HG02642 (cell line): Measurements from ENCODE around the gene KDM4C.

Experiments used
- ATAC-seq: cut with Tn5 transposase; IDR thresholded peaks from one replicate; pipeline ENCODE4 v1.9.1; 2021; ENCODE audit warnings: mild to moderate bottlenecking; ENCODE audit not compliant: unreplicated experiment, poor library complexity

Gene KDM4C

DNA sequence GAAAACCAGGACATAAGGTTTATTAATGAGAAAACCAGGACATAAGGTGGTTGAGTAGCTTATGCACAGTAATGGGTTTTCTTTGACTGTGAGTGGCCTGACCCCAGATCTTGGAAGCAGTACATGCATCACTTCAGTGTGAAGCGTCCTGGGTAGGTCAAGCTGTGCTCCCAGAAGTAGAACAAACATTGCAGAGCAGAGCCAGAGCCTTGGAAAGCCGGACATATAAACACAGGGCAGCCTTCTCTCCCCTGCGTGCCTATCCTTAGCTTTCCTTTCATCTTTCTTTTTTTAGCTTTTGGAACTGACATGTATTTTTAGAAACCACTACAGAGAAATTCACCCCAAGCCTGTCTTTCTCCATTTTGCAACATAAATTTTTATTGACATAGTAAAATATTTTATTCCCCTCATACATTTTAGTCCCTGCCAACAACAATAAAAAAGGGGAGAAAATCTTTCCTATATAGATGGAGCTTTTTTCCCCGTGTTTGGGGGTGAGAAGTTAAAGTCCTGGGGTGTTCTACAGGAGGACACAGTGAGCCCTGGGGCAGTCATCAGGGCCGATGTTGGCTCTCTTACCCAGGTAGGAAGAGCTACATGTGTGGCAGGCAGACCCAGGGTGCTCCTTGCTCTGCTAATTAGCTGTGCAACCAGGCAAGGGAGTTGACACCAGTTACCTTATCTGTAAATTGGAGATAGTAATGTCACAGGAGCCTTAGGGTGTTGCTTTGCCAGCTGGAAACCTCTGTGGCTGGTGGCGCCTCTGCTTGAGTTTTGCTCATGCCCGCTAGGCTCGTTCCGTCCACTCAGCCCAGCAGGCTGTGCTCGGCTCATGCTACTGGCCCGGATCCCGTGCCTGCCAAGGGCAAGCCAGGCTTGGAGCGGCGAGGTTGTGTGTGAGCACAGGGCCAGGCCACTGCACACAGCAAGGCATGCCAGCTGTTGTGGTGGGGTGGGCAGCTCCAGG is 389.6 kb downstream of the KDM4C start:
- no peak for ATAC-seq

DNA sequence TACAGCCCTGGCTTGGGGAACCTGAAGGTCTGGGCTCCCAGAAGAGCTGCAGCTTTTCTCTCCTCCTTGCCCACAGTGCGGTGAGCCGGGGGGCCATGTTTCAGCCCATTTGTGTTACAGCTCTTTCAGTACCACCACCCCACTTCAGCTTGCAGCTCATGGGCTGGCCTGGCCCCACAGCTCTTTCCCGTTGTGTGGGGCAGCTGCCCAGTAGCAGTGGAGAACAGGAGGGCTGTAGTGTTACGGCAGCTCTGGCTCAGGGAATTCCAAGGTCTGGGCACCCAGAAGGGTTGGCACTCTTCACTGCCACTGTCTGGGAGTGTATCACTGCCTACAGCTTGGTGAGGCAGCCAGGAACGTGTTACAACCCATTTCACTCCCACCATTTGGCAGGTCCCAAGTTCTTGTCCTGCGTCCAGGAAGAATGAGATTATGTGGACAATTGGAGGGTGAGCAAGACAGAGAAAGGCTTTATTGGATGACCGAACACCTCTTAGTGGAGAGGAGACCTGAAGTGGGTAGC is 390.5 kb downstream of the KDM4C start:
- no peak for ATAC-seq

DNA sequence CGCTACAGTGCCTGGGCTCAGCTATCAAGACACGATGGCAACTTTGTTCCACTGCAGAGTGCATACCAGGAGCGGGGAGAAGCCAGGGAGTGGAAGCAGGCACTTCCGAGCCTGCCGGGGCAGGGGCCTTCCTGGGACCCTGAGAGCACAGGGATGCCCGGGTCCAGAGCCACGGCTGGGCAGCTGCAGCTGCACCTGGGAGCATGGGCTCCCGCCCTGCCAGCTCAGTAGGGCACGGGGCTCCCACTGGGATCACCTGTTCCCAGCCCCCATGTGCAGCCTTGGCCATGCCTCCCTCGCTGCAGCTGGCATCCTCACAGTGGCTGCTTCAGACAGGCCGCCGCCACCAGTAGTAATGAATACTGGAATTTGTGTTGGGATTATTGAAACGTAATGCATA is 391.5 kb downstream of the KDM4C start:
- no peak for ATAC-seq

DNA sequence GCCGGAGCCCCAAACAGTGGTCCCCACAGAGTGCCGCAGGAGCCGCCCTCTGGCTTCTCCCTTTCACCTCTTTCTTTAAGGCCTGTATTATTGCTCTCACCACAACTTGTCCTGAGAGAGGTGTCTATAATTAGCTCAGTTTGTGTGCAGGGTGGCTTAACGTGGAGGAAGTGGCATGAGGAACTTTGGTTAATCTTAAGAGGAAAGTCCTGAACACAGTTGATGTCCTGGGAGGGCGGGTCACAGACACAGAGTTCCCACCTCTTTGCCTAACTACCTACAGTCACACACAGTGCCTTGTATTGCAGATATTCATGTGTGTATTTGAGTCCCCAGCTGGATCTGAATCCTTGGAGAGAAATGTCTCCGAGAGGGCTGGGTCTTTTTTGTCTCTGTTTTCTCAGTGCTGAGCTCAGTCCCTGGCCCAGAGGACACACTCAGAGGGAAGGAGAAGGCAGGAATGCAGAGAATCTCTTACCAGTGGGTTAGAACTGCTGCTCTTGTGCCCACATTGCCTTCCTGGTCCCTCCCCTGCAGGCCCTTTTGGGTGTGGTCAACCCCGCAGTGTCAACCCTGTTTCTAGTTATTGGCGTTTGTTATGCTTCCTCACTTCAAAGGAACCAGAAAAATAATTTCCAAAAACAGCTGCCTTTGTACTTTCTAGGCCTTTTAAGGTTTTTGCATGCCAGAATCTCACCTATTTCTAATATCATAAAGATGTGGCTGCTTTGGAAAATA is 392.5 kb downstream of the KDM4C start:
- peak; percentile 42 for ATAC-seq

DNA sequence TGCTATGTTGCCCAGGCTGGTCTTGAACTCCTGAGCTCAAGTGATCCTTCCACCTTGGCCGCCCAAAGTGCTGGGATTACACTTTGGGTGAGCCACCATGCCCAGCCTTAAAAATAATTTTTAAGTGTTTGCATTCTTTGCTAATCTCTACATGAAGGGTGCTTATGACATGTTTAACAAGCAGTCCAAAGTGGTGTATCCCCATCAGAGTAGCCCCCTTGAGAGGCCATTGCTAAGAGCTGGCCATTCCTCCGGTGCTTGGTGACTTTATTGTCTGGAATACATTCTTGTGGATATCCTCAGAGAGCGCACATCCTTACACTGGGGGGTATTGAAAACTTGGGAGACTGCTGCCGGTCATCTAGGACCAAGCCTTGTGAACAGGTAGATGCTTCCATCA is 395.4 kb downstream of the KDM4C start:
- no peak for ATAC-seq

DNA sequence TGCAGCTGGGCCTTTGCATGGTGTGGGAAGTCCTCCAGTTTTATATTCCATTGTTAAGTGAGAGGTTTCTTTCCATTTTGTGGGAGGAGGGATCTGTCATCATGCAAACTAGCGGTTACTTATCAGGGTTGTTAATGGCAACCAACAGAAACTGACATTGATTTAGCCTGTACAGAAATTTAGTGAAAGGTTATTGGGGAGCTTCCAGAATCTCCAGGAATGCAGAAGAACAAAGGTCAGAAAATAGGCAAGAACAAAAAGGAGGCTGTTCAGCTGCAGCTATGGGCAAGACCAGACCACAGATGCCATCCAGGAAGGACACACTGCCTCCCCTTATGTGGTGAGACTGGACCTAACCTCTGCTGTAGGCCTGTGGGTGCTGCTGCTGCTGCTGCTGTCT is 395.8 kb downstream of the KDM4C start:
- ATAC-seq = no peak

DNA sequence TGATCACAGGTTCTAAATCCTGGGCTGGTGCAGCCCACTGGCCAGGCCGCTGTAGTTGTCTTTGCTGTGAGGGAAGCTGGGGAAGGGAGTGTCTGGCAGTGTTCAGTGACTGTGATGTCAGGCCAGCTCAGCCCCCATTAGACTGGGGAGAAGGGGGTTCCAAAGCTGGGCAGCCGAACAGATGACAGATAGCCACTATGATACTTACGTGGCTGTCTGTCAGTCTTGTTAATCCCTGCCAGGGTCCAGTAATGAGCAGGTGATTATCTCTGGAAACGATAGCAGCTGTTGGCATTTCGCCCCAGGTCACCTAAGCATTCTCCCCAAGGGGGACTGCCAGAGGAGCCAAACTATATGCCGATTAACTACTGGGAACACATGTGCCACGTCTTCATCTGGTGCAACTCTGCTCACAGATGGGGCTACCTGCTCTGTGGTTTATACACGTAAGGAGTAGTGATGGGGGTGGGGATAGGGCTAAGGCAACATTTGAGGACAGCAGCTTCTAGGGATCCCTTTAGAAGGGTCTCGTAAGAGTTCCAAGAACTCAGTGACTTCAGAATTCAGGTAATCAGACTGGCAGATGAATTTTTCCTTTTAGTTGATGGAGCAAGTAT is 396.3 kb downstream of the KDM4C start:
- ATAC-seq = no peak

DNA sequence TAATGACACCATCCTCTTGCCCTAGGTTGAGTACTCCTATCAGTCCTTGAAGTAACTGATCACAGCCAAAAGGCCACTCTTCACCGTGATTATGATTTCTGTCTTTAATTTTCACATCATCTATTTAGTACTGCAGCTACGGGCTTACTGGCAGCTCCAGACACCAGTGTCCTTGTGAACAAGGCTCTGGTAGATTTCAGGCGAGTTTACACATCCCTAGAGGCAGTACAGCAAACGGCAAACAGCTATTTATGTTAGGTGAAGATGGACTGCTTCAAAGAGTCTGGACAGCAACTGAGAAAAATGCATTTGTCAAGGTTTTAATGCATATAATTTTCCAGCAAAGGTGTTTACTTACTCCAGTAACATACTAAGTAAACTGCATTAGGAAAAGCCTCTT is 396.9 kb downstream of the KDM4C start:
- ATAC-seq = no peak

DNA sequence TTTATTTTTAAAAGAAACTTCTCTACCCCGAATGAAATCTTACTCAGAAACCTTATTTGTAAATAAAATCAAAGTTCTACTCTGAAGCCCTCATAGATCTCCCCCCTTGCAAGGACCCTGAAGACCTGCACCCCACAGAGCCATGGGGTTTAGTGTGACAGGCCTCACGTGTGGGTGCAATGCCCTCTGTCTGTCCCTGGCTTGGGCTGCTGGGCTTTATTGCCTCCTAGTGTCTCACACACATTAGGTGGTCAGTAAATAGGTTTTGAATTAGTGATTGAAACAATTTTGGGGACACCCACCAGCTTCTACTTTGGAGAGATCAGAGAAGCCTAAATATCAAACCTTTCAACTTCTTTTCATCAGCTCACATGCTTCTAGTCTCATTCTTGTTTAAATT is 403.7 kb downstream of the KDM4C start:
- no peak for ATAC-seq

DNA sequence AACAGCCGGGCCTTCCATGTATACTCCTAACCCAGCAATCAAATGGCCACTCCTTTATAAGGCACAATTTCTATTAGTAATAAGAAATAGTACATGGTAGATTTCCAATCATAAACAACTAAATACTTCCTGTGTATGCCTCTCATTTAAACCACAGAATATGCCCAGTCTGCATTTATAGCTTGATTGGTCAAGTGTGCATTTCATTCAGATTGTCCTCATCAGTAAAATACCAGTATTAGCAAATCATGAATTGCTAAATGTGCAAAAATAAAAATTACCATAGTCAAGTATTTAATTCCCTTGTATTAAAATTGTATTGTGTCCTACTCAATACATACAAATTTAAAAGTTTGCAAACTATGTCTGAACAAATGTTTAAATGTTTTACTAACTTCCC is 406.2 kb downstream of the KDM4C start:
- ATAC-seq = no peak

DNA sequence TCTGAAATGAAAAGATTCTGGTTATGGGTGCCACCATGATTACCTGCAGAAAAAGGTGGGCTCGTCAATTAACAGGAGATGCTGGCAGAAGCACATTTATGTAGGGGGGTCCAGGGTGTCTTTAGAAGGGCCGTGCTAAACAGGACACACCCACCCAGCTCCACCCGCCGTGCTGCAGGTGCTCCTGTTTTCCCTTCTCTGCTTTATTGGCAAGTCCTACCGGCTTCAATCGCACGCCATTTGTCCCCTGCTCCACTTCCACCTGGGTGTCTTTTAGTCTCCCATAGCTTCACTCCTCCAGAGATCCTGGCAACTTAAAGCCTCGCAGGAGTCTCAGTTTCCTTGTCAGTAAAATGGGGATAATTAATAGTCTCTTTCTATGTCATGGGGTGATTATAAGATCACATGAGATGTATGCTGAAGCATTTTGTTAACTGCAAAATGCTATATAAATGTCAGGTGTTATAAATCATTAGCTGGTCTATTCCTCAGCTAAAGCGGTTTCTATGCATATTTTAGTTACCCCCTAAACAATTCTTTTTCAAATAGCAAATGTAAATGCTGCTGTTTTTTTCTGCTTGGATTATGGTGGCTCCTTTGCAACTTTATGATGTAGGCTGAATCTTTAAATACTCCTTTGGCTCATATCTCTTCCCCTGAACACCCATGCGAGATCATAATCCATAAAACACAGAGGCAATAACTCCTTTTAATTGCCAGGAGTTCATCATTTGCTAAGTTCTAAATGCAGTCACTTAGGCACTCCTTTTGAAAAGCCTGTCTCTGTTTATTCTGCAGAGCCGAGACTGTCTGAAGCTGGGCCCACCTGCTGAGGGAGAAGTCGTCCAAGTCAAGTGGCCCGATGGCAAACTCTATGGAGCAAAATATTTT is 406.9 kb downstream of the KDM4C start:
- no peak for ATAC-seq

DNA sequence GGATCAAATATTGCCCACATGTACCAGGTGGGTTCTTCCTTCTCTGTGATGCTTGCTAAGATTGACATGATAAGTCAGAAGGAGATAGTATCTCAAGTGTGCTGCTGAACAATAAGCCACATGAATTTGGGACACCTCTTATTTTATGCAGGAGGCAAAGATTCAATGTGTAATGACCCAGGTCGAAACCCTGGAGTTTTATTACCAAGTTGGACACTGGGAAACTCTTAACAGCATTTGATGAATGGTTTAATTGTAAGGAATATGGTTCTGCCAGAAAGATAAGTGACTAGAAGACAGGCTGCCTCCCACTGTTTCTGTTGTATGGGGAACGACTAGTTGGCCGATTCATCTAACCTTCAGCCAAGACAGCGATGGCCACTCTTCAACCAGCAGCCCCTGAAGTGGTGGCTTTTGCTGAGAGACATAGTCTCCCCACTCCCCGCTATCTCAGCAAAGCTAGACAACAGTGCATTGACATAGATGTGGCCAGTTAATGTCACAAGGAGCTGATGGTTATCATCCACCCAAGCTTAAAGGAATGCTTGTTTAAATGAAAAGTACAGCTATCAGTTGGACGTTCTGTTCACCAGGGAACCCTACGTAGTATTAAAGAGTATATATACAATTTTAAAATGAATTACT is 407.7 kb downstream of the KDM4C start:
- no peak for ATAC-seq

DNA sequence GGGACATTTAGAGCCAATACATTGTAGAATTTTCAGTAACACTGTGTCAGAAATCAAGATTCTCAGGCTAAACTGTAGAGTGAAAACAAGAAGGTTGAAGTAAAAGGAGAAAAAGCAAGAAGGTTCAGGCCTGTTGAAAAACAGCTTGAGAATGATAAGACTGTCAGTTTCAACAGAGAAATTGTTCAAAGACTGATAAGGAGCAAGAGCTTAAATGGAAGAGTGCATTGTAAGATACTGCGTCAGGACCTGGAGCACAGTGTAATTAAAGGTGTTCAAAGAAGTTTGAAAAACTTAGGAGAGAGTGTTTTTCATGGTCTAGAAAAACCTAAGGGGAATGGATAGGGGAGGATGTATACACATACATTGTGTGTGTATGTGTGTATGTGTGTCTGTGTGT is 408.3 kb downstream of the KDM4C start:
- ATAC-seq = no peak

DNA sequence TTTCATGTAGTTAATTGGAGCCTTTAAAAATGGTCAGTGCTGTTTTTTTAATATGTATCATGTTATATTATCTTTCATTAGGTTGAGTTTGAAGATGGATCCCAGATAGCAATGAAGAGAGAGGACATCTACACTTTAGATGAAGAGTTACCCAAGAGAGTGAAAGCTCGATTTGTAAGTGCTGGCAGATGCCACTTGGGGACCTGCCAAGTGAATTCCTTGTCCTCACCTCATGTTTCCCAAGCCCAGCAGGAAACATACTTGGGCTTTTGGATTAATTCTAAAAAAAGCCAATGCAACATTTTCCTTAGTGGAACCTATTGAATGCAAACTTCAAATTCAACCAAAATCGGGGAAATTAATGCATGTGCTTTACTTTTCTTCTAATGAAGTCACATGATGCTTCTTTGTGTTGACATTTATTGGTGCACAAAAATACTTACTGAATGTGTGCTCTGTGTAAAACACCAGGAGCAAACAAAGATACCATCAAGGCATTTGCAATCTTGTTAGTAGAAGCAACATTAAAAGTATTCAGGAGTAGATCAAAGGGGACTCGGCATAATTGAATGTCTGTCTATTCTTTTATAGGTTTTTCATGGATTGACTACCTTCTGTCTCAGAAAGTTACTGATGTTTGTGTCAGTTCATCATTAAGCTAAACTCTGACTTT is 412.1 kb downstream of the KDM4C start:
- ATAC-seq = no peak

DNA sequence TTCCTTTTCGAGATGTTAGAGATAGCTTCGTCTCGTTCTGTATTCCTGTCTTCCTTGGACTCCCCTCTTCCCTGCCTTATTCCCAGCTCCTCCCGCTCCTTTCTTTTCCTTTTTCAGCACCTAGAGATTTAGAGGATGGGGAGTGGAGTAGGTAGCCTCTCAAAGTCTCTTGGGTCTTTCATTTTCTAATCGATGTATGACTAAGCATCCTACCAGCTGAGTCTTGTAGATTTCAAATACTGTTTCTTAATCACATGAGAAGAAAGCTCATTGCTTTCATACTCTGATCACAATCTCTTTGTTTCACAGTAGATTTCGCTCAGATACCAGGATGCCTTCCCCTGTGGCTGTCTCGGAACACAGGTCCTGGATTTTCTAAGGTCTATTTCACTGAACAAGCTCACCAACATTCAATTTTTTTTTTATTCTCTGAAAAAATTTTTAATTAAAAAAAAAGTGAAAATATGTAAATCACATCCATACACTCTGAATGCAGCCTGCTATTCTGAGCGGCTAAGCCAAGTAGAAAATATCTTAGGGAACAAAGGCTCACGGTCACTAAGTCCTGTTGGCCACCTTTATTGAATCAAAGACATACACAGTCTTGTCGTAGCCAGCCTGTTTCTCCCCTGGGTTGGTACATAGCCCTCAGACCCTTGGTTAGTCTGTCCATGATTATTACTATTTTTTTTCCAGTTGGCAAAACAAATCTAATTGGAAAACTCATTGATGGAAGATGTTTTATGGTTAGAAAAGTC is 413.8 kb downstream of the KDM4C start:
- no peak for ATAC-seq

DNA sequence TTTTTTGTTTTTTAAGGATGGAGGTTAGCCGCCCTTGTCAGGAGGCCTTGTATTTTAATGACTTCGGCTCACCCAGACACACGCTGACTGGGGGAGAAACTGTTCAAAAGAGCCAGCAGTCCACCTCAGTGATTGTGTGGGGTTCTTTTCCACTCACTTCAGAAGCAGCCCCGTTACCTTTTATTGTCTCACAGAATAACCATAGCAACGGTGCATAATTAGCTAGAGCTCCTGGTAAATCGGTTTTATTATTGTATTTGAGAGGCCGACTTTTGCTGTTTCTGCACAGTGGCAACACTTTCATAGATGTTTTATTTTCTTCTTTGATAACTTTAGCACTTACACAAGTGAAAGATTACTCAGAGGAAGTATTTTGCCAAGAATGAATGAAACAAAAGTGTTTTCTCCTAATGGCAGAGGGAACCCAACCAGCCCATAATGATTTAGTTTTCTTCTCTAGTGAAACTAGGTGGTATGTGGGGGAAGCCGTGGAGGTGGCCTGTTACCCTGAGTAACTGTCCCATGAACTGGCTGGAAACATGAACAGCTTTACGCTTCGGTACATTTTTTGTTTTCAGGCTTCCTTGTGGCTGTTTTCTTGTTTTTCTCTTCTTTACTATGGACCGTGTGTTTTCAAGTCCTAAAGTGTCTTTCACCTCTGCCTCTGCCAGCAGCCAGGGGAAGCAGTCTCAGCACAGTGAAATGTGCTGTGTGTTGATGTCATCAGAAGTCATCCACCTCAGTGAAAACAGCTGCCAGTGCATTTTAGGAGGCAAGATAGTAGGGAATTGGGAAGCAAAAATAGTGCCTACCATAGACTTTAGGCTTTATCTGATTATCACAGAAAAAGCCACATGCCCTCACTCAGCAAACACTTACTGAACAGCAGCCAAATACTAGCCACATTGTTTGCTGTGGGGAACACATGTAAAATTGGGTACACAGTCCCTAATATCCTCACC is 414.7 kb downstream of the KDM4C start:
- ATAC-seq = no peak

DNA sequence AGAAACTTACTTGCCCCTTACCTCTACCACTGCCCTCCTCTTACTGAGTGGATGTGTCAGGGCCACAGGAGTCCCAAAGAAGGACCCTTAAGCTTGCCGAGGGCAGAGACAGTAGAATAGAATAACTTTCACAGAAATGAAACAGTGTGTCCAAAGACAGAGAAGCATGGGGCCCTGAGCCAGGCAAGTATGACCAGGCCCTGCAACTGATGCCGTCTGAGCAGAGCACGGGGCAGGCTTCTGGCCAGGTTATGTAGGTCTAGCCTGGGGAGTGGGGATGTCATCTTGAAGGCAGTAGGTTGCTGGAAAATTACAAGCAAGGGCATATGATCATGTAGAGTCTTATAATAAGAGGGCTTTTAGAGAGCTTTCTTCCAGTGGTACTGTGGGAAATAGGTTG is 415.4 kb downstream of the KDM4C start:
- no peak for ATAC-seq
